Measurements from ENCODE around the gene ME1. TPM values are rescaled to one million over a fixed set of nuclear protein-coding genes. Genes with fewer than 3 reads are reported as not detected.

ME1 gene
- total and polyA plus RNA-seq, 9 of the 15 experiments (the other 6 are each of a cell fraction or from before 2014, with no cell fraction given): 3.2 to 10.4 (median 5.5) TPM

DNA sequence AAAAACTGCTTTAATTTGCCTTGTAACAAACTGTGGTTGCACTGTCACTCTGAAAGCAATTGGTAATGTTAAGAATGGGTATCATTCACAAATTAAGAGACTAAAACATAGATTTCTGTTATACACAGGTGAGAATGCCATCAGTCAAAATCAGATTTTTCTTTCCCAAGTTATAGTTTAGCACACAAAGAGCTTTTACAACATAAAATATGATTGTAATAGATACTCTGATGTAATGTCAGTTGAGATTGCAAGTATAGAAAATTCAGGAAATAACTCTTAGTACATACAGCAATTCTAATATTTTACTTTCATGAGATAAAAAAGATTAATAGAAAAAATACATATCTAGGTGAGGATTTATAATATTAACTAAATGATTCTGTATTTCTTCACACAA is 2.3 kb upstream of the ME1 start:
- TF ChIP-seq, protein P1, sequence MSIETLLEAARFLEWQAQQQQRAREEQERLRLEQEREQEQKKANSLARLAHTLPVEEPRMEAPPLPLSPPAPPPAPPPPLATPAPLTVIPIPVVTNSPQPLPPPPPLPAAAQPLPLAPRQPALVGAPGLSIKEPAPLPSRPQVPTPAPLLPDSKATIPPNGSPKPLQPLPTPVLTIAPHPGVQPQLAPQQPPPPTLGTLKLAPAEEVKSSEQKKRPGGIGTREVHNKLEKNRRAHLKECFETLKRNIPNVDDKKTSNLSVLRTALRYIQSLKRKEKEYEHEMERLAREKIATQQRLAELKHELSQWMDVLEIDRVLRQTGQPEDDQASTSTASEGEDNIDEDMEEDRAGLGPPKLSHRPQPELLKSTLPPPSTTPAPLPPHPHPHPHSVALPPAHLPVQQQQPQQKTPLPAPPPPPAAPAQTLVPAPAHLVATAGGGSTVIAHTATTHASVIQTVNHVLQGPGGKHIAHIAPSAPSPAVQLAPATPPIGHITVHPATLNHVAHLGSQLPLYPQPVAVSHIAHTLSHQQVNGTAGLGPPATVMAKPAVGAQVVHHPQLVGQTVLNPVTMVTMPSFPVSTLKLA (conservative IDR thresholded peaks at IDR 0.05): no peak
- TF ChIP-seq BACH1 (tag; IDR thresholded peaks at IDR 0.05) (no peak), KLF13 (tag; IDR thresholded peaks at IDR 0.05; ENCODE audit: borderline replicate concordance, low read depth) (no peak), FOXP1 (CRISPR knock-in tag; IDR thresholded peaks at IDR 0.05) (no peak), ZNF589 (CRISPR knock-in tag; IDR thresholded peaks at IDR 0.05; ENCODE audit: low read depth) (no peak), GABPB1 (CRISPR knock-in tag; IDR thresholded peaks at IDR 0.05) (no peak), ZNF507 (tag; conservative IDR thresholded peaks at IDR 0.05) (no peak), SOX6 (IDR thresholded peaks at IDR 0.05) (no peak), SIN3B (IDR thresholded peaks at IDR 0.05; ENCODE audit: low read depth) (no peak), RBM17 (IDR thresholded peaks at IDR 0.05; ENCODE audit: borderline replicate concordance, low read depth, low read length) (no peak), ZNF253 (CRISPR knock-in tag; conservative IDR thresholded peaks at IDR 0.05) (no peak), CAMTA2 (CRISPR knock-in tag; conservative IDR thresholded peaks at IDR 0.05) (no peak), TCF7 (IDR thresholded peaks at IDR 0.05; ENCODE audit: borderline replicate concordance) (no peak)
- TF ChIP-seq, protein P2, sequence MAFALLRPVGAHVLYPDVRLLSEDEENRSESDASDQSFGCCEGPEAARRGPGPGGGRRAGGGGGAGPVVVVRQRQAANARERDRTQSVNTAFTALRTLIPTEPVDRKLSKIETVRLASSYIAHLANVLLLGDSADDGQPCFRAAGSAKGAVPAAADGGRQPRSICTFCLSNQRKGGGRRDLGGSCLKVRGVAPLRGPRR (CRISPR knock-in tag; IDR thresholded peaks at IDR 0.05): no peak
- TF ChIP-seq, protein P3, sequence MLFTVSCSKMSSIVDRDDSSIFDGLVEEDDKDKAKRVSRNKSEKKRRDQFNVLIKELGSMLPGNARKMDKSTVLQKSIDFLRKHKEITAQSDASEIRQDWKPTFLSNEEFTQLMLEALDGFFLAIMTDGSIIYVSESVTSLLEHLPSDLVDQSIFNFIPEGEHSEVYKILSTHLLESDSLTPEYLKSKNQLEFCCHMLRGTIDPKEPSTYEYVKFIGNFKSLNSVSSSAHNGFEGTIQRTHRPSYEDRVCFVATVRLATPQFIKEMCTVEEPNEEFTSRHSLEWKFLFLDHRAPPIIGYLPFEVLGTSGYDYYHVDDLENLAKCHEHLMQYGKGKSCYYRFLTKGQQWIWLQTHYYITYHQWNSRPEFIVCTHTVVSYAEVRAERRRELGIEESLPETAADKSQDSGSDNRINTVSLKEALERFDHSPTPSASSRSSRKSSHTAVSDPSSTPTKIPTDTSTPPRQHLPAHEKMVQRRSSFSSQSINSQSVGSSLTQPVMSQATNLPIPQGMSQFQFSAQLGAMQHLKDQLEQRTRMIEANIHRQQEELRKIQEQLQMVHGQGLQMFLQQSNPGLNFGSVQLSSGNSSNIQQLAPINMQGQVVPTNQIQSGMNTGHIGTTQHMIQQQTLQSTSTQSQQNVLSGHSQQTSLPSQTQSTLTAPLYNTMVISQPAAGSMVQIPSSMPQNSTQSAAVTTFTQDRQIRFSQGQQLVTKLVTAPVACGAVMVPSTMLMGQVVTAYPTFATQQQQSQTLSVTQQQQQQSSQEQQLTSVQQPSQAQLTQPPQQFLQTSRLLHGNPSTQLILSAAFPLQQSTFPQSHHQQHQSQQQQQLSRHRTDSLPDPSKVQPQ (CRISPR knock-in tag; IDR thresholded peaks at IDR 0.05; ENCODE audit: borderline replicate concordance): no peak
- in situ Hi-C loops (cut with MboI): no loop called here
- no peak for DNase-seq (ENCODE audit: extremely low read depth in 1 of 4, low spot score in 3 of 4)
- no TSS peak for BruUV-seq (replicated peaks)
- H4K20me1 ChIP-seq (replicated peaks; ENCODE audit: control insufficient read depth, insufficient read depth, low read length): no peaks in the 10 kb centered on the region
- CTCF ChIA-PET (ENCODE audit: low intra/inter-chr PET ratio): no interaction called here
- H3K9me3 ChIP-seq (replicated peaks; ENCODE audit: control insufficient read depth, insufficient read depth, low read depth, low read length): no peaks in the 10 kb centered on the region
- POLR2A ChIA-PET: interaction anchor here (1.0 to 1.2 kb wide), 2 partner anchors 10 to 16 kb away, joined by 3 to 4 read pairs; no protein-coding TSS in a partner anchor
- H3K36me3 ChIP-seq (ENCODE audit: control insufficient read depth, insufficient read depth, low read length): no peaks in the 10 kb centered on the region
- H3K27ac ChIP-seq (ENCODE audit: extremely low read depth, low read depth, low read length): no peak overlapping the region
- H3K4me3 ChIP-seq: no peak overlapping the region
- H3K9ac ChIP-seq (ENCODE audit: insufficient read depth in 1 of 2, low read depth in 2 of 2, low read length in 2 of 2): no peak overlapping the region
- ATAC-seq: no peak
- peaks cover 15% of the 10 kb centered on the region for H3K79me2 ChIP-seq (ENCODE audit: control insufficient read depth, insufficient read depth, low read length)
- H3K27me3 ChIP-seq (ENCODE audit: control insufficient read depth in 2 of 2, insufficient read depth in 2 of 2, low read length in 2 of 2): no peaks in the 10 kb centered on the region
- intact Hi-C loops (cut with micrococcal nuclease): no loop called here
- no peak for FAIRE-seq
- H3K9me1 ChIP-seq (ENCODE audit: control insufficient read depth, insufficient read depth, low read length): no peaks in the 10 kb centered on the region
- peaks cover 8 to 21% of the 10 kb centered on the region in 2 experiments; a peak in 4 of 5 replicates for H3K4me1 ChIP-seq (replicated peaks in 1 of 2; ENCODE audit: control insufficient read depth in 2 of 2, insufficient read depth in 2 of 2, low read length in 2 of 2)
- no peak overlapping the region for H2AFZ ChIP-seq (ENCODE audit: low read depth, low read length)
- H3K4me2 ChIP-seq (ENCODE audit: insufficient read depth, low read length): no peak overlapping the region

Data from K562 (cell line).